Hematopoietic multipotent progenitor cell treated with erythropoietin and hydrocortisone succinate and interleukin-3 and kit ligand, for 6 days (in vitro differentiated cells): ENCODE measurements around the gene COMMD10.
A peak's percentile ranks its signal among the peaks of the same experiment; 100 is the strongest.
"Not testable (repeated sequence)": the region's sequence is repeated elsewhere in the genome, so short reads cannot be mapped to it uniquely, and the experiment has no call there.

ENCODE experiments used
- DNase-seq: peaks from one replicate; pipeline ENCODE4 v3.0.0-alpha.2; 2015

Gene COMMD10

GRCh38 chr5:116084871-116085715 lies at the start of gene COMMD10:
TSS of gene COMMD10 (plus strand) at chr5:116085025.
- peak; percentile 93 for DNase-seq

GRCh38 chr5:116035123-116035522 lies 49.7 kb upstream of the COMMD10 start:
- no peak for DNase-seq

- DNase-seq = no peak
Observed at GRCh38 chr5:116037236-116037822, 47.5 kb upstream of the COMMD10 start.

- peak; percentile 18 for DNase-seq
Observed at GRCh38 chr5:116038817-116039216, 46.0 kb upstream of the COMMD10 start.

GRCh38 chr5:116042375-116042774 lies 42.5 kb upstream of the COMMD10 start:
- no peak for DNase-seq

GRCh38 chr5:116044073-116044472 lies 40.8 kb upstream of the COMMD10 start:
- no peak for DNase-seq

GRCh38 chr5:116045821-116046220 lies 39.0 kb upstream of the COMMD10 start:
- DNase-seq = no peak

GRCh38 chr5:116046261-116046660 lies 38.6 kb upstream of the COMMD10 start:
- DNase-seq = no peak

GRCh38 chr5:116046823-116047222 lies 38.0 kb upstream of the COMMD10 start:
- no peak for DNase-seq

GRCh38 chr5:116058346-116058936 lies 26.4 kb upstream of the COMMD10 start:
- no peak for DNase-seq

- DNase-seq = no peak
Observed at GRCh38 chr5:116062352-116062751, 22.5 kb upstream of the COMMD10 start.

GRCh38 chr5:116063950-116064349 lies 20.9 kb upstream of the COMMD10 start:
- no peak for DNase-seq

GRCh38 chr5:116068028-116068632 lies 16.7 kb upstream of the COMMD10 start:
- DNase-seq = peak; percentile 89

GRCh38 chr5:116071211-116071610 lies 13.6 kb upstream of the COMMD10 start:
- no peak for DNase-seq

- no peak for DNase-seq
Observed at GRCh38 chr5:116075191-116075831, 9.5 kb upstream of the COMMD10 start.

GRCh38 chr5:116076496-116076895 lies 8.3 kb upstream of the COMMD10 start:
- DNase-seq = peak; percentile 41

- no peak for DNase-seq
Observed at GRCh38 chr5:116078199-116078598, 6.6 kb upstream of the COMMD10 start.

GRCh38 chr5:116084287-116084691 lies 536 bp upstream of the COMMD10 start:
- DNase-seq = peak; percentile 69

GRCh38 chr5:116086309-116086708 lies 1.5 kb downstream of the COMMD10 start:
- not testable (repeated sequence) for DNase-seq

- no peak for DNase-seq
Observed at GRCh38 chr5:116088062-116088461, 3.2 kb downstream of the COMMD10 start.

GRCh38 chr5:116090302-116090701 lies 5.5 kb downstream of the COMMD10 start:
- DNase-seq = peak; percentile 6

- no peak for DNase-seq
Observed at GRCh38 chr5:116091416-116091815, 6.6 kb downstream of the COMMD10 start.

- no peak for DNase-seq
Observed at GRCh38 chr5:116097301-116097700, 12.5 kb downstream of the COMMD10 start.
